Astrocyte (in vitro differentiated cells and primary cell): Measurements from ENCODE around the gene MBD5. TPM values are rescaled to one million over a fixed set of nuclear protein-coding genes. Genes with fewer than 3 reads are reported as not detected.

Source experiments
- DNase-seq: peaks from one replicate; pipeline ENCODE4 v3.0.0-alpha.2; 2010; ENCODE audit warnings: low read depth
- FAIRE-seq: peaks from 2 replicates; lab custom pipeline; 2011; peaks lifted over from hg19 to GRCh38; lab: Jason Lieb, UNC
- H2AFZ ChIP-seq: 2 replicates; pipeline ENCODE4 v1.6.0; 2012; ENCODE audit warnings: low read depth, low read length, inconsistent platforms
- H3K27ac ChIP-seq: 2 replicates; pipeline ENCODE4 v1.5.1; 2011; ENCODE audit warnings: low read depth, low read length, inconsistent platforms
- H3K27me3 ChIP-seq: 2 replicates; pipeline ENCODE4 v1.6.0; 2011; ENCODE audit warnings: low read length, inconsistent platforms; ENCODE audit not compliant: insufficient read depth
- H3K36me3 ChIP-seq: 2 replicates; pipeline ENCODE4 v1.5.1; 2011; ENCODE audit warnings: low read length, inconsistent platforms; ENCODE audit not compliant: insufficient read depth
- H3K4me1 ChIP-seq: 2 replicates; pipeline ENCODE4 v1.5.1; 2011; ENCODE audit warnings: low read length, inconsistent platforms; ENCODE audit not compliant: insufficient read depth
- H3K4me2 ChIP-seq: 2 replicates; pipeline ENCODE4 v1.6.0; 2012; ENCODE audit warnings: low read length, inconsistent platforms
- H3K4me3 ChIP-seq: 2 replicates; pipeline ENCODE4 v1.5.1; 2011; ENCODE audit warnings: low read depth, mild to moderate bottlenecking, low read length, inconsistent platforms; ENCODE audit not compliant: insufficient read depth
- H3K79me2 ChIP-seq: 2 replicates; pipeline ENCODE4 v1.6.0; 2012; ENCODE audit warnings: mild to moderate bottlenecking, low read length, inconsistent platforms; ENCODE audit not compliant: insufficient read depth
- H3K9ac ChIP-seq: 2 replicates; pipeline ENCODE4 v1.6.0; 2012; ENCODE audit warnings: mild to moderate bottlenecking, low read length, inconsistent platforms
- H3K9me3 ChIP-seq: 2 replicates; pipeline ENCODE4 v1.5.1; 2012; ENCODE audit warnings: low read depth, mild to moderate bottlenecking, low read length, inconsistent platforms; ENCODE audit not compliant: insufficient read depth
- H4K20me1 ChIP-seq: 2 replicates; pipeline ENCODE4 v1.6.0; 2012; ENCODE audit warnings: low read length, inconsistent platforms; ENCODE audit not compliant: insufficient read depth
- H3K27ac Mint-ChIP-seq: one replicate; pipeline ENCODE4 v1.8.0; 2021; ENCODE audit warnings: mild to moderate bottlenecking, mixed read lengths; ENCODE audit not compliant: unreplicated experiment
- H3K27me3 Mint-ChIP-seq: one replicate; pipeline ENCODE4 v1.8.0; 2021; ENCODE audit warnings: low read depth, mixed read lengths; ENCODE audit not compliant: unreplicated experiment
- H3K36me3 Mint-ChIP-seq: one replicate; pipeline ENCODE4 v1.8.0; 2021; ENCODE audit warnings: low read depth, mixed read lengths; ENCODE audit not compliant: unreplicated experiment
- H3K4me1 Mint-ChIP-seq: one replicate; pipeline ENCODE4 v1.8.0; 2021; ENCODE audit warnings: low read depth, mixed read lengths; ENCODE audit not compliant: unreplicated experiment
- H3K4me3 Mint-ChIP-seq: one replicate; pipeline ENCODE4 v1.8.0; 2021; ENCODE audit warnings: mild to moderate bottlenecking, moderate library complexity, mixed read lengths; ENCODE audit not compliant: unreplicated experiment
- H3K9me3 Mint-ChIP-seq: one replicate; pipeline ENCODE4 v1.8.0; 2021; ENCODE audit warnings: mild to moderate bottlenecking, mixed read lengths; ENCODE audit not compliant: unreplicated experiment
- CTCF ChIP-seq: IDR thresholded peaks from 2 replicates; pipeline ENCODE4 v1.5.1; 2011; ENCODE audit warnings: low read depth, mild to moderate bottlenecking, inconsistent platforms, low read length, moderate library complexity; ENCODE audit not compliant: insufficient read depth
- EZH2 ChIP-seq: IDR thresholded peaks from 2 replicates; pipeline ENCODE4 v1.6.1; 2012; ENCODE audit warnings: mild to moderate bottlenecking, low read length, inconsistent platforms; ENCODE audit not compliant: insufficient read depth
- total RNA-seq: library from RNA; stranded (reverse); gene quantifications from 2 replicates; pipeline ENCODE4 v1.2.1, GENCODE V29; 2021

Gene MBD5
- total RNA-seq, 1 donor from 2014 or later: 53.6 TPM

- no peaks in the 10 kb centered on the region for H3K9me3 ChIP-seq
- no peak overlapping the region for H3K27ac Mint-ChIP-seq
- FAIRE-seq: no peak
- H3K4me3 ChIP-seq: no peak overlapping the region
- H3K27me3 ChIP-seq: no peaks in the 10 kb centered on the region
- no peak for DNase-seq
- H3K27ac ChIP-seq: no peak overlapping the region
- TF ChIP-seq EZH2 (no peak), CTCF (no peak)
- H3K4me3 Mint-ChIP-seq: no peak overlapping the region
- H3K9ac ChIP-seq: no peak overlapping the region
- H3K79me2 ChIP-seq: no peaks in the 10 kb centered on the region
- no peaks in the 10 kb centered on the region for H3K4me1 ChIP-seq
- H2AFZ ChIP-seq: no peak overlapping the region
- no peaks in the 10 kb centered on the region for H4K20me1 ChIP-seq
- no peak overlapping the region for H3K4me2 ChIP-seq
- H3K4me1 Mint-ChIP-seq: peaks cover 4% of the 10 kb centered on the region
- no peaks in the 10 kb centered on the region for H3K27me3 Mint-ChIP-seq
- peaks cover 23% of the 10 kb centered on the region for H3K36me3 Mint-ChIP-seq
- no peaks in the 10 kb centered on the region for H3K36me3 ChIP-seq
- peaks cover 22% of the 10 kb centered on the region for H3K9me3 Mint-ChIP-seq
Measured at GRCh38 chr2:148362144-148362796, 341.4 kb downstream of the MBD5 start.

DNA sequence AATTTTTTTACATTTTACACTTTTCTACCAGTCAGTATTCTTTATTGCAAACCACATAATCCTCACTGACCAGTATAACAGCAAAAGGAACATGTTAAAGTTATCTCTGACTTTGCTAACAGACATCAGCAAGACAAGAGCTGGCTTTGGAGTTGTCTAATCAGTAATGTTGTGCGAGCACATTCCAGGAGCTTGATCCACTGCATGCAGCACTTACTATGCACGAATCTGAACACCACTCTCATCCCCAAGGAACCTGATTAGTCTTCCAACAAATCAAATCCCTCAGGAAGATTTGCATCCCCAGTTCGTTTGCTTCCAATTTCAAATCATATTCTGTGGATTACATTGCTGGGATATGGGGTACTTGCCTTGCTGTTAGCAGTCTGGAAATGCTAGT, 354.3 kb downstream of the MBD5 start:
- Histone ChIP-seq H2AFZ (no peak overlapping the region), H3K79me2 (no peaks in the 10 kb centered on the region), H3K4me3 (no peak overlapping the region), H3K4me2 (no peak overlapping the region), H3K9ac (no peak overlapping the region), H3K27me3 (no peaks in the 10 kb centered on the region), H4K20me1 (peaks cover 6% of the 10 kb centered on the region), H3K36me3 (no peaks in the 10 kb centered on the region), H3K9me3 (no peaks in the 10 kb centered on the region), H3K4me1 (no peaks in the 10 kb centered on the region), H3K27ac (no peak overlapping the region)
- Mint-ChIP-seq H3K36me3 (no peaks in the 10 kb centered on the region), H3K4me3 (no peak overlapping the region), H3K27me3 (no peaks in the 10 kb centered on the region), H3K4me1 (no peaks in the 10 kb centered on the region), H3K27ac (no peak overlapping the region), H3K9me3 (peaks cover 2% of the 10 kb centered on the region)
- peak; percentile 8 for DNase-seq
- no peak for FAIRE-seq
- TF ChIP-seq EZH2 (no peak), CTCF (no peak)

DNA sequence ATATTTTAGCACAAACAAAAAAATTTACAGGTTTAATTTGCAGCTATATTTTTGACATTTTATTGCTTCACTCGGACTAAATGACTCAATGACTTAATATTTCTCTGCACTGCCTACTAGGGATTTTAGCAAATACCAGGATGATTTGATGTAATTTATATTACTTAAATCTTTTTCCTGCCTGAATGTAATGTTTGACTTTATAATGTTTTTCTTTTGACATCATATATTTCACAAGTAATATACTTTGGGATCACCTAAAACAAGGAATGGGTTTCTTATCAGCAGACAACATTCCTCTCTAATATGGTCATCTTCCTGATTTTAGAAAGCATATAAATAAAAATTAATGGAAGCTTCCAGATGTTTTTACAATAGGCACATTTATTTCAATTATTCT, 370.4 kb downstream of the MBD5 start:
- peaks cover 1% of the 10 kb centered on the region for H3K36me3 Mint-ChIP-seq
- no peak overlapping the region for H2AFZ ChIP-seq
- no peak overlapping the region for H3K27ac Mint-ChIP-seq
- no peaks in the 10 kb centered on the region for H3K27me3 Mint-ChIP-seq
- TF ChIP-seq CTCF (no peak), EZH2 (no peak)
- no peaks in the 10 kb centered on the region for H3K27me3 ChIP-seq
- H3K4me1 Mint-ChIP-seq: peaks cover 11% of the 10 kb centered on the region
- no peaks in the 10 kb centered on the region for H3K9me3 ChIP-seq
- H3K9ac ChIP-seq: no peak overlapping the region
- no peak overlapping the region for H3K4me3 ChIP-seq
- H3K4me3 Mint-ChIP-seq: no peak overlapping the region
- peaks cover 4% of the 10 kb centered on the region for H4K20me1 ChIP-seq
- no peak overlapping the region for H3K27ac ChIP-seq
- H3K4me1 ChIP-seq: peaks cover 7% of the 10 kb centered on the region
- no peaks in the 10 kb centered on the region for H3K79me2 ChIP-seq
- H3K4me2 ChIP-seq: no peak overlapping the region
- no peaks in the 10 kb centered on the region for H3K9me3 Mint-ChIP-seq
- no peak for FAIRE-seq
- H3K36me3 ChIP-seq: no peaks in the 10 kb centered on the region
- peak; percentile 82 for DNase-seq
